Measurements from ENCODE around the gene TIGD6.
"Not testable (repeated sequence)": the region's sequence is repeated elsewhere in the genome, so short reads cannot be mapped to it uniquely, and the experiment has no call there.

Gene TIGD6

DNA sequence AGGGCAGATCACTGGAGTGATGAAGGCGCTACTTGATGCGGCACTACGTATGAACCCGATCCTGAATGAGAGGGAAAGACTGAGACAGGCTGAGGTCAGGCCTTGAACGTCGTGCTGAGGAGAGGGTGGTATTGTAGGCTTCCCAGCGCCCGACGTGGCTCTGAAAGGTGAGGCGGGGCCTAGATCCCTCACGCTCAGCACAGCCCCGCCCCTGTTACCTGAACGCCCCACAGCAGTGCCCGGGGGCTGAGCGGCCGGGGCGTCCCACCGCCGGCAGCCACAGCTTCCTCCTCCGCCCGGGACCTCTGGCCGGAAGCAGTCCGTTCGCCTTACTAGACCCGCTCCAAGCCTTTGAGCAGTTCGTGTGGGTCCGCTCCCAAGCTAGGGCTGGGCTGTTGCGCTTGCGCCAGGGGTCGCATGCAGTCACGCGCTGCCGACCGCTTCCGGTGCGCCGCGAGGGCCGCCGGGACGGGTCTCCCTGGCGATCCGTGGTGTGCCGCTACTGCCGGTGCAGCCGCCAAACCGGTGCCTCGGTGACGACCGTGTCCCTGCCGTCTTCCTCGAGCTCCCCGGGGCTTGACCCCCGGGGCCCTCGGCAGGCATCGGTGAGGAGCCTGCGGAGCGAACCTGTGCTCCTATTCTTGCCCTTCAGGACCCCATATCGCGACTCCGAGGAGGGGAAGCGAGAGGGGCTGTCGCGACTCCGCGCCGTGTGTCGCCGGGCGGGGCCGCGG lies at the start of gene TIGD6, which contains the start of gene HMGXB3:
Gene TIGD6 (minus strand): TSS at position 399 of the 734 bp plus-strand sequence. CDS start 4,306 bp downstream, outside the sequence.
Gene HMGXB3 (plus strand): TSS at position 484 of the 734 bp plus-strand sequence. CDS start 4,114 bp downstream, outside the sequence.
- peak; percentile 97 for DNase-seq

DNA sequence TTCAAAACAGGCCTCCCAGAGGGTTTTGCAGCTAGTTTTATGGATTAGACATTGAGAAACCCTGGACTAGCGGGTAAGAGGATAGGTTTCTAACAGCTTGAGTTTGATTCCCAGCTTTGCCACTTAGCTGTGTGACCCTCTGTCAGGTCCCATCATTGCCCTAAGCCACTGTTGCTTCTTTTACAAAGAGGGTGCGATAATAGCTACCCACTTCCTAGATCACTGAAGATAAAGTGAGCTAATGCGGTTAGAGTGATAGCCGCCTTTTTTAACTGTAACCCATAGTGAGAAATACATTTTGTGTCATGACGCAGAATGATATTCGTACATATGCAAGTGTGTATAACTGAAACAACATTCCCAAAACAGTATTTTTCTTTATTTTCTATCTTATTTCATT lies 45.6 kb upstream of the TIGD6 start:
- no peak for DNase-seq

DNA sequence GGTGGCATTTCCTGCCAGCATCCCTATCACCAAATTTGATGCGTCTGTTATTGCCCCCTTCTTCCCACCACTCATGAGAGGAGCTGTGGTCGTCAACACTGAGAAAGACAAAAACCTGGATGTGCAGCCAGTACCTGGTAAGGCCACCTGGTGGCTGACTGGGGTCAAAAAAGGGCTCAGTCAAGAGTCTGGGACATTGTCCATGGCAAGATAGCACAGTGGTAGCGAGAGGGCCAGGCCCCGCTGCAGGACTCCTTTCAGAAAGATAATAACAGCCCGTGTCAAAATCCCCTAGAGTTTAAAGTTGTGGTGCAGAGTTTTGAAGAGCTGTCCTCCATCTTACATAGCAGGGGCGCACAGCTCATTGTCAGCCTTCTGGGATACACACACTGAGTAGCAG lies 45.1 kb upstream of the TIGD6 start:
- no peak for DNase-seq

- DNase-seq = no peak
These were observed 44.3 kb upstream of the TIGD6 start for GRCh38 chr5:150044712-150045111.

DNA sequence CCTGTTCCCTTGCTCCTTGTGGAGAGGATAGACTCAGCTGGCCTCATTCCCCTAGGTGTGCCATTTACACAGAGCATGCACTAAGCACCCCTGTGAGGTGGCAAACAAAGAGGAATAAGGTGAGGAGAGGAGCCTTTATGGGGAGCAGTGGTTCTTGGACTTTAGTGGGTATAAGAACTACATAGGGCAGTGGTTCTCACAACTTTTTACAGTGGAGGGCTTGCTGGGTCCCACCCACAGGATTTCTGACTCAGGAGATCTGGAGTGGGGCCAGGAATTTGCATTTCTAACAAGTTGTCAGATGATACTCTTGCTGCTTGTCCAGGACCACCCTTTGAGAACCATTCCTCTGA lies 43.9 kb upstream of the TIGD6 start:
- DNase-seq = no peak

GRCh38 chr5:150043657-150044328 lies 43.3 kb upstream of the TIGD6 start:
- no peak for DNase-seq

- no peak for DNase-seq
These were observed 42.0 kb upstream of the TIGD6 start for GRCh38 chr5:150042459-150042858.

DNA sequence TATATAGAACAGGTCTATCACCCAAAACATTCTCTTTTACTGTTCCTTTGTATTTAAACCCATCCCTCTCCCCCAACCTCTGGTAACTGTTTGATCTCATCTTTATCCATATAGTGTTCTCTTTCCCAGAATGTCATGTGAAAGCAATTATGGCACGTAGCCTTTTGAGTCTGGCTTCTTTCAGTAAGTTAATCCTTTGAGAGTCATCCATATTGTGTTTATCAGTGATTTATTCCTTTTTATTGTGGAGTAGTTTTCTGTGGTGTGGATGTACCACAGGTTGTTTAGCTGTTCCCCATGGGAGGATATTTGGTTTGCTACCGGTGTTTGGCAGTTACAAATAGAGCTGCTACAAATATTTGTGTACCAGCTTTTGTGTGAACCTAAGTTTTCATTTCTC lies 38.1 kb upstream of the TIGD6 start:
- DNase-seq = no peak

GRCh38 chr5:150036513-150036912 lies 36.1 kb upstream of the TIGD6 start:
- no peak for DNase-seq

- DNase-seq = no peak
These were observed 34.9 kb upstream of the TIGD6 start for GRCh38 chr5:150035139-150035895.

GRCh38 chr5:150034662-150035061 lies 34.2 kb upstream of the TIGD6 start:
- DNase-seq = peak; percentile 60

DNA sequence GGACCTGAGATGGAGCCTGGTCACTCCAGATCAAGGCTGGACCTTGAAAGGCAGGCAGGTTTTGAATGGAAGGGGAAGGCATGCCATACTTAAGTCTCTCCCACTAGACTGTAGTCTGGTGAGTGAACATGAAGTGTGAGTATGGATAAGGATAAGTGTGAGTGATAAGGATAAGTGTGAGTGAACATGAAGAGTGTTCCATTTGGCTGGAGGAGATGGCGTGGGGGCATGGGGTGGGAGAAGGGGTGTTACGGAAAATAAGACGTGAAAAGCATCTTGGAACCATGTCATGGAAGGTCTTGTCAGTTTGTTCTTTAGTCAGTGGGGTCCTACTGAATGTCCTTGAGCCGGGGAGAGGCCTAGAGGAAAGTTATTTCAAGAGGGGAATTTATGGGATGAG lies 32.9 kb upstream of the TIGD6 start:
- DNase-seq = no peak

DNA sequence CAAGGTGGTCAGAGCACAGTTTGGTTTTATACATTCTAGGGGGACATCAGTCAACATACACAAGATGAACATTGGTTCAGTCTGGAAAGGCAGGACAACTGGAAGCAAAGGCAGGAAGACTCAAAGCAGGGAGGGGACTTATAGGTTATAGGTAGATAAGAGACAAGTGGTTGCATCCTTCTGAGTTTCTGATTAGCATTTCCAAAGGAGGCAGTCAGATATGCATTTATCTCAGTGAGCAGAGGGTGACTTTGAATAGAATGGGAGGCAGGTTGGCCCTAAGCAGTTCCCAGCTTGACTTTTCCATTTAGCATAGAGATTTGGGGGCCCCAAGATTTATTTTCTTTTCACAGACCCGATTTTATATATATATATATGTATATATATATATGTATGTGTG lies 27.6 kb upstream of the TIGD6 start:
- not testable (repeated sequence) for DNase-seq

GRCh38 chr5:150026682-150027172 lies 26.3 kb upstream of the TIGD6 start:
- no peak for DNase-seq

DNA sequence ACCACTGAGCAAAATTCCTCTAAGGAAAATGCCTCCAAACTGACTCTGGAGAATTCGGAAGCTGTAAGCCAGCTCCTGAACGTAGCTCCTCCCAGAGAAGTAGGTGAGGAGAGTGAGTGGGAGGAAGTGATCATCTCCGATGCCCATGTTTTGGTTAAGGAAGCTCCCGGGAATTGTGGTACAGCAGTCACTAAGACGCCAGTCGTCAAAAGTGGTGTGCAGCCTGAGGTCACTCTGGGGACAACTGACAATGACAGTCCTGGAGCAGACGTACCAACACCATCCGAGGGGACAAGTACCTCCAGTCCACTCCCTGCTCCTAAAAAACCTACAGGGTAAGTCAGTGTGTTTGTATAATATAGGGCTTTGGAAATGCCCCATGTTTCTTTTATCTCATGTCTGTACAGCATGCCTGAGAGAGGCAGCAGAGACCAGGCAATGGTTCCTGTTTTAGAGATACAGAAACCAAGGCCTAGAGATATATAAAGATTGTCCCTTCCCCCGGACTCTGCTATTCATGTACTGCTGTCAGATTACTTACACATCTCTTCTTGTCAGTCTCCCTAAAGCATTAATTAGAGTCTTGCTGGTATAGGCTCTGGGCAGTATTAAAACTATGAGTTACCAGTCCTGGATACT lies 24.0 kb upstream of the TIGD6 start:
- no peak for DNase-seq

GRCh38 chr5:150023136-150023535 lies 22.7 kb upstream of the TIGD6 start:
- no peak for DNase-seq

GRCh38 chr5:150022681-150023080 lies 22.2 kb upstream of the TIGD6 start:
- no peak for DNase-seq

- DNase-seq = no peak
These were observed 21.7 kb upstream of the TIGD6 start for GRCh38 chr5:150022158-150022531.

GRCh38 chr5:150021491-150022157 lies 21.2 kb upstream of the TIGD6 start:
- DNase-seq = no peak

- DNase-seq = no peak
These were observed 19.8 kb upstream of the TIGD6 start for GRCh38 chr5:150020249-150020648.

GRCh38 chr5:150017226-150018005 lies 17.0 kb upstream of the TIGD6 start:
- no peak for DNase-seq

DNA sequence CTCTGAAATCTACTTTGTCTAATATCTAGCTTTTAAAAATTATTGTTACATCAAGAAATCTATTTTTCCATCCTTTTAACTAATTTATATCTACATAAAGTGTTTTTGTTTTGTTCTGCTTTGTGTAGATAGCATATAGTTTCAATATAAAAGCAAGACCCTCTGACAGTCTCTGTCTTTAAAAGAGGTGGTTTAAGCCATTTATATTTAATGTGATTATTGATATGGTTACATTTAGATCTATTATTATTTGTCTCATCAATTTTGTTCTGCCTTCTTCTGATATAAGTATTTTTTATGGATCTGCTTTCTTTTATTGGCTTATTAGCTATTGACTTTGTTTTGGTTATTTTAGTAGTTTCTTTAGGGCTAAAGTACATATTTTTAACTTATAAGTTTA lies 16.1 kb upstream of the TIGD6 start:
- DNase-seq = no peak
